Measurements from ENCODE around the gene CASK.

CASK gene

GRCh38 chrX:41705680-41706374 lies 217.5 kb downstream of the CASK start:
- Histone ChIP-seq H3K27me3 (ENCODE audit: control insufficient read depth, insufficient read depth, low read length) (peaks cover 3% of the 10 kb centered on the region), H3K36me3 (ENCODE audit: insufficient read depth, low read length) (no peaks in the 10 kb centered on the region), H3K9me3 (replicated peaks; ENCODE audit: low read length) (no peaks in the 10 kb centered on the region), H3K9ac (ENCODE audit: low read depth, low read length) (no peak overlapping the region), H3K4me3 (ENCODE audit: low read length) (no peak overlapping the region), H3K4me2 (ENCODE audit: low read length) (no peak overlapping the region), H3K4me1 (ENCODE audit: control insufficient read depth, insufficient read depth, low read length) (no peaks in the 10 kb centered on the region)

DNA sequence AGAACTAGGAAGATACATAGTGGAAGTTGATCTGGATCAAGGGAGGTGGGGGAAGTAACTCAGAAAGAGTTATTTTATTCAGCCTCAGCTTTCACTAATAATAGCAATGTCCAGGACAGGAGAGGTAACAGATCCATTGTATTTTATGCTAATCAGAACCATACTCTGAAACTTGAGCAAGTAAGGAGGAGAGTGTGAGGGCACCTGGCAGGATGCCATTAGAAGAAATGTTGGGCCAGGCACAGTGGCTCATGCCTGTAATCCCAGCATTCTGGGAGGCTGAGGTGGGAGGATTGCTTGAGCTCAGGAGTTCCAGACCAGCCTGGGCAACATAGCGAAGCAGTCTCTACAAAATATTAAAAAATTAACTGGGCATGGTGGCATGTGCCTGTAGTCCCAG lies 218.3 kb downstream of the CASK start:
- Histone ChIP-seq H3K4me2 (ENCODE audit: low read length) (no peak overlapping the region), H3K9ac (ENCODE audit: low read depth, low read length) (no peak overlapping the region), H3K36me3 (ENCODE audit: insufficient read depth, low read length) (no peaks in the 10 kb centered on the region), H3K9me3 (replicated peaks; ENCODE audit: low read length) (no peaks in the 10 kb centered on the region), H3K4me1 (ENCODE audit: control insufficient read depth, insufficient read depth, low read length) (no peaks in the 10 kb centered on the region), H3K4me3 (ENCODE audit: low read length) (no peak overlapping the region), H3K27me3 (ENCODE audit: control insufficient read depth, insufficient read depth, low read length) (peaks cover 3% of the 10 kb centered on the region)

DNA sequence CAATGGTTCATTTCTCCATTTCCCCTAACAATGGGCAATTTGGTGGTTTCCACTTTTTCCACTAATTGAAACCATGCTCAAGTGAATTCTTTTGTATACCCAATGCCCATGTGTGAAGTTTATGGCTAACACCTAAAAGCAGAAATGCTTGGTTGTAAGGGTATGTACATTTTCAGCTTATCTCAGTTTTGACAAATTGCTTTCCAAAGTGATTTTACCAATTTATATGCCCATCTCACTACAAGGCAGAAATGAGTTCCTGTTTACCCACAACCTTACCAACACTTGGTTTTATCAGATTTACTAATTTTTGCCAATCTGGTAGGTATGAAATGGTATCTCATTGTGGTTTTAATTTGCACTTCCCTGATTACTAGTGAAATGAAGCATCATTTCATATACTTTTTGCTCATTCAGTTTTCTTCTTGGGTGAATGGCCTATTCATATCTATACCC lies 219.8 kb downstream of the CASK start:
- no peaks in the 10 kb centered on the region for H3K36me3 ChIP-seq (ENCODE audit: insufficient read depth, low read length)
- no peak overlapping the region for H3K4me2 ChIP-seq (ENCODE audit: low read length)
- peaks cover 3% of the 10 kb centered on the region for H3K27me3 ChIP-seq (ENCODE audit: control insufficient read depth, insufficient read depth, low read length)

DNA sequence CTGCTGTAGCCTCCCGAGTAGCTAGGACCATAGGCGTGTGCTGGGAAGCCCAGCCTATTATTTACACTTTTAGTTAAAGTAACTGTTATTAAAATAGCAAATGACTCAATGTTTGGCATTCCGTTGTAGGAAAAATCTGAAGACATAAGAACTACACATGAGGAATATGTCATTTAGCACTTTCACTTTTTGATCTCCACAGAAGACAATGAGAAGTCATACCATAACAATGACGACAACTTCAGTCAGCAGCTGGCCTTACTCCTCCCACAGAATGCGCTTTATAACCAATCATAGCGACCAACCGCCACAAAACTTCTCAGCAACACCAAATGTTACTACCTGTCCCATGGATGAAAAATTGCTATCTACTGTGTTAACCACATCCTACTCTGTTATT lies 227.9 kb downstream of the CASK start:
- H3K36me3 ChIP-seq (ENCODE audit: insufficient read depth, low read length): no peaks in the 10 kb centered on the region
- H3K4me3 ChIP-seq (ENCODE audit: low read length): no peak overlapping the region
- H3K9me3 ChIP-seq (replicated peaks; ENCODE audit: low read length): no peaks in the 10 kb centered on the region
- H3K4me2 ChIP-seq (ENCODE audit: low read length): no peak overlapping the region
- no peaks in the 10 kb centered on the region for H3K27me3 ChIP-seq (ENCODE audit: control insufficient read depth, insufficient read depth, low read length)
- H3K4me1 ChIP-seq (ENCODE audit: control insufficient read depth, insufficient read depth, low read length): no peaks in the 10 kb centered on the region
- H3K9ac ChIP-seq (ENCODE audit: low read depth, low read length): no peak overlapping the region

More for the DNA sequence above, 219.8 kb downstream of the CASK start:
- Histone ChIP-seq H3K4me3 (ENCODE audit: low read length) (no peak overlapping the region), H3K9me3 (replicated peaks; ENCODE audit: low read length) (no peaks in the 10 kb centered on the region), H3K9ac (ENCODE audit: low read depth, low read length) (no peak overlapping the region), H3K4me1 (ENCODE audit: control insufficient read depth, insufficient read depth, low read length) (no peaks in the 10 kb centered on the region)

DNA sequence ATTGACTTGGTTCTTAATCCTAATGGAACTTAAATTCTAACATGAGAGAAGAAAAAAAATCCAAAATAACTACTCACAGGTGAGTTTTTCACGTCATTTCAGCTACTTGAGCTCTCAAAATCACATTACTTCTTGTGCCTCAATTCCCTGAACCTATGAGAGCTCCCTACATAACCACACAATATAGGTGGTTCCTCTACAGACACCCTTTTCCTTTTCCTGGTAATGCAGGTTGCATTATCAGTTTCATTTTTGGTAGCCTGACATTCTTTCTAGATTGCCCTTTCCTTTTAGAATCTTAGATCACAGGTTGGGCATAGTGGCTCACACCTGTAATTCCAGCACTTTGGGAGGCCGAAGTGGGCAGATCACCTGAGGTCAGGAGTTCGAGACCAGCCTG lies 230.3 kb downstream of the CASK start:
- Histone ChIP-seq H3K36me3 (ENCODE audit: insufficient read depth, low read length) (no peaks in the 10 kb centered on the region), H3K9me3 (replicated peaks; ENCODE audit: low read length) (no peaks in the 10 kb centered on the region), H3K27me3 (ENCODE audit: control insufficient read depth, insufficient read depth, low read length) (no peaks in the 10 kb centered on the region), H3K4me1 (ENCODE audit: control insufficient read depth, insufficient read depth, low read length) (no peaks in the 10 kb centered on the region), H3K9ac (ENCODE audit: low read depth, low read length) (no peak overlapping the region), H3K4me3 (ENCODE audit: low read length) (no peak overlapping the region), H3K4me2 (ENCODE audit: low read length) (no peak overlapping the region)

GRCh38 chrX:41692162-41692749 lies 231.1 kb downstream of the CASK start:
- Histone ChIP-seq H3K36me3 (ENCODE audit: insufficient read depth, low read length) (no peaks in the 10 kb centered on the region), H3K4me1 (ENCODE audit: control insufficient read depth, insufficient read depth, low read length) (no peaks in the 10 kb centered on the region)

DNA sequence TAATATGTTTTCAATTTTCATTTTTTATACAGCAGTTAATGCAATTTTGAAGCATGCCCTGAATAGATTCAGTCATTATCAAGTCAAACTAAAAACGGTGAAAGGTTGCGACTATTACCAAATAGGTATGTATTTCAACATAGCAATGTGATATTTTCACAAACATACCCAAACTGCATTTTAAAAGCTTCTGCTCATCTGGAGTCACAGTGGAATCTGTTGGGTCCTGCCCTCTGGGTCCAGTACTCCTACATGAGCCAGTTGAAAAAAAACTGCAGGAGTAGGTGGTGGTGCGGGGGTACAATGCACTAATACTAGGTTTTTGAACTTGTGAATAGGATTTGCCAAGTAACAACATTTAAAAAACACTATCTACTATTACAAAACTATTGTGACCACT lies 233.6 kb downstream of the CASK start:
- no peaks in the 10 kb centered on the region for H3K27me3 ChIP-seq (ENCODE audit: control insufficient read depth, insufficient read depth, low read length)
- H3K4me1 ChIP-seq (ENCODE audit: control insufficient read depth, insufficient read depth, low read length): no peaks in the 10 kb centered on the region
- no peaks in the 10 kb centered on the region for H3K9me3 ChIP-seq (replicated peaks; ENCODE audit: low read length)
- H3K4me3 ChIP-seq (ENCODE audit: low read length): no peak overlapping the region
- no peak overlapping the region for H3K4me2 ChIP-seq (ENCODE audit: low read length)
- no peaks in the 10 kb centered on the region for H3K36me3 ChIP-seq (ENCODE audit: insufficient read depth, low read length)
- no peak overlapping the region for H3K9ac ChIP-seq (ENCODE audit: low read depth, low read length)

More at GRCh38 chrX:41692162-41692749, 231.1 kb downstream of the CASK start:
- no peak overlapping the region for H3K4me3 ChIP-seq (ENCODE audit: low read length)
- H3K9me3 ChIP-seq (replicated peaks; ENCODE audit: low read length): no peaks in the 10 kb centered on the region
- no peak overlapping the region for H3K9ac ChIP-seq (ENCODE audit: low read depth, low read length)
- H3K27me3 ChIP-seq (ENCODE audit: control insufficient read depth, insufficient read depth, low read length): no peaks in the 10 kb centered on the region
- no peak overlapping the region for H3K4me2 ChIP-seq (ENCODE audit: low read length)

DNA sequence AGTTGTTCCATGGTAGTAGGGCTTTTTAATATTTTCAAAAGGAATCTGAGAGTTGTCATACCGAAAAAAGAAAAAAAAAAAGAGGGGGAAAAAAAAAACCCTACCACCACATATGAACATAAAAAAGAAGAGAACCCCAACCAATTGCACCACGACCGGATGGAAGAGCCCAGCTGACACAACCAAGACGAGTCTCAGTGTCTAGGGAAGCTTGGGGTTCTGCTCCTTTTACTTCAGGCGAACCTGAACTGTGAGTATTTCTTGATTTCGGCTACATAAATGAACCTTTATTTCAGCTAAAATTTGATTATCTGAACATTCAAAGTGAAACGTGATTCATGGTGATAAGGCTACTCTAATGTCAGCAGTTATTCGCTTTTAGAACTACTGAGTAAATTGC lies 234.5 kb downstream of the CASK start, which contains the start of gene GPR34:
TSS of gene GPR34 (plus strand) at position 139 of the 400 bp plus-strand sequence. CDS start 6,661 bp downstream, outside the sequence.
- Histone ChIP-seq H3K4me1 (ENCODE audit: control insufficient read depth, insufficient read depth, low read length) (no peaks in the 10 kb centered on the region), H3K27me3 (ENCODE audit: control insufficient read depth, insufficient read depth, low read length) (no peaks in the 10 kb centered on the region), H3K4me2 (ENCODE audit: low read length) (no peak within 1 kb of the TSS), H3K4me3 (ENCODE audit: low read length) (no peak within 1 kb of the TSS), H3K36me3 (ENCODE audit: insufficient read depth, low read length) (no peaks in the 10 kb centered on the region), H3K9ac (ENCODE audit: low read depth, low read length) (no peak within 1 kb of the TSS), H3K9me3 (replicated peaks; ENCODE audit: low read length) (no peaks in the 10 kb centered on the region)

DNA sequence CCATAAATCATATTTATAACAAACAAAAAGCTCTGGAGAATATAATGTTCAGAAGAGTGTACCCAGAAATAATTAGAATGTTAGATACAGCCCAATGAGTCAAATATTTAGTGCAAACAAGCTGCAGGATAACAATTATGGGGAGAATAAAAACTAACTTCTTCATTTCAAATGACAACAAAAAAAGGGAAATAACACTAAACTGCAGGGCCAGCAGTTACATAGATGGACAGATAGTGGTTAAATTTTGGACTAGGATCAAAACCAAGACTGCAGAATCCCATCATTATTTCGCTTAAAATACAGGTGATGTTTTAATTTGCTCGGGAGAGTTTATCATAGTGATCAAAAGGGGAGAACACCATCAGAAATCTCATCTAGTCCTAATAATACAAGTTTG lies 235.2 kb downstream of the CASK start:
- H3K4me3 ChIP-seq (ENCODE audit: low read length): no peak overlapping the region
- H3K4me1 ChIP-seq (ENCODE audit: control insufficient read depth, insufficient read depth, low read length): no peaks in the 10 kb centered on the region
- H3K9me3 ChIP-seq (replicated peaks; ENCODE audit: low read length): no peaks in the 10 kb centered on the region
- H3K27me3 ChIP-seq (ENCODE audit: control insufficient read depth, insufficient read depth, low read length): no peaks in the 10 kb centered on the region
- H3K9ac ChIP-seq (ENCODE audit: low read depth, low read length): no peak overlapping the region
- H3K36me3 ChIP-seq (ENCODE audit: insufficient read depth, low read length): no peaks in the 10 kb centered on the region
- no peak overlapping the region for H3K4me2 ChIP-seq (ENCODE audit: low read length)

GRCh38 chrX:41686788-41687187 lies 236.6 kb downstream of the CASK start:
- H3K27me3 ChIP-seq (ENCODE audit: control insufficient read depth, insufficient read depth, low read length): no peaks in the 10 kb centered on the region
- H3K36me3 ChIP-seq (ENCODE audit: insufficient read depth, low read length): no peaks in the 10 kb centered on the region
- no peaks in the 10 kb centered on the region for H3K4me1 ChIP-seq (ENCODE audit: control insufficient read depth, insufficient read depth, low read length)
- H3K4me3 ChIP-seq (ENCODE audit: low read length): no peak overlapping the region
- no peak overlapping the region for H3K9ac ChIP-seq (ENCODE audit: low read depth, low read length)
- H3K4me2 ChIP-seq (ENCODE audit: low read length): no peak overlapping the region
- H3K9me3 ChIP-seq (replicated peaks; ENCODE audit: low read length): no peaks in the 10 kb centered on the region

DNA sequence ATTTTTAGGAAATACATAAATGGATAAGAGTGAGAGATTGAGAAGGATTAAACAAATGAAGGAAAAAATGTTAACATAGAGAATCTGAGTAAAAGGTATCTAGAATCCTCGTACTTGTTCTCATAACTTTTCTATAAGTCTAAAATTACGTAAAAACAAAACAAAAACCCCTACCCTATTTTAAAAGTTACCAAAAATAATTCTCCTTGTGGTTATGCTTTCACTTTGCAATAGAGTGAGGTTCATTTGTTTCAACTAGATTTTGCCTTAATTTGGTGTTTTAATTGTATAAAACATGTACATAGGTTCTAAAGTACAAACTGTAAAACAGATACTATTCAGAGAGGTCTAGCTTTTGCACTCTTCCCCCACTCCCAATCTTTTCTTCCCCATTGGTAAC lies 238.4 kb downstream of the CASK start:
- Histone ChIP-seq H3K4me1 (ENCODE audit: control insufficient read depth, insufficient read depth, low read length) (no peaks in the 10 kb centered on the region), H3K36me3 (ENCODE audit: insufficient read depth, low read length) (no peaks in the 10 kb centered on the region), H3K9me3 (replicated peaks; ENCODE audit: low read length) (no peaks in the 10 kb centered on the region), H3K4me2 (ENCODE audit: low read length) (no peak overlapping the region), H3K9ac (ENCODE audit: low read depth, low read length) (no peak overlapping the region), H3K27me3 (ENCODE audit: control insufficient read depth, insufficient read depth, low read length) (no peaks in the 10 kb centered on the region), H3K4me3 (ENCODE audit: low read length) (no peak overlapping the region)

GRCh38 chrX:41684138-41684537 lies 239.2 kb downstream of the CASK start:
- H3K9ac ChIP-seq (ENCODE audit: low read depth, low read length): no peak overlapping the region
- H3K36me3 ChIP-seq (ENCODE audit: insufficient read depth, low read length): no peaks in the 10 kb centered on the region
- no peak overlapping the region for H3K4me2 ChIP-seq (ENCODE audit: low read length)
- H3K9me3 ChIP-seq (replicated peaks; ENCODE audit: low read length): no peaks in the 10 kb centered on the region
- H3K4me3 ChIP-seq (ENCODE audit: low read length): no peak overlapping the region
- H3K27me3 ChIP-seq (ENCODE audit: control insufficient read depth, insufficient read depth, low read length): no peaks in the 10 kb centered on the region
- H3K4me1 ChIP-seq (ENCODE audit: control insufficient read depth, insufficient read depth, low read length): no peaks in the 10 kb centered on the region
